Kidney epithelial cell (primary cell): ENCODE results near the gene PCSK2. TPM values are rescaled to one million over a fixed set of nuclear protein-coding genes. Genes with fewer than 3 reads are reported as not detected.

Experiments used
- DNase-seq: peaks from one replicate; pipeline ENCODE4 v3.0.0-alpha.2; 2010; ENCODE audit warnings: low read depth
- H3K27me3 ChIP-seq: 2 replicates; pipeline ENCODE4 v1.6.0; 2011; ENCODE audit warnings: low read length; ENCODE audit not compliant: control insufficient read depth, insufficient read depth
- H3K36me3 ChIP-seq: 2 replicates; pipeline ENCODE4 v1.5.1; 2011; ENCODE audit warnings: low read length; ENCODE audit not compliant: control insufficient read depth, insufficient read depth
- H3K4me3 ChIP-seq: 2 replicates; pipeline ENCODE4 v1.5.1; 2011; ENCODE audit warnings: low read depth, mild to moderate bottlenecking, control low read depth, low read length
- CTCF ChIP-seq: IDR thresholded peaks from 2 replicates; pipeline ENCODE4 v1.5.1; 2011; ENCODE audit warnings: mild to moderate bottlenecking, moderate library complexity, low read length, control low read depth, inconsistent platforms; ENCODE audit not compliant: insufficient read depth, poor library complexity, severe bottlenecking
- total RNA-seq: library from RNA; depleted of rRNA; stranded (reverse); fragments of >200 nt; gene quantifications from 2 replicates; pipeline ENCODE4 v1.2.3, GENCODE V29; 2015

Gene PCSK2
- total RNA-seq, 1 donor from 2014 or later, result 0.04 TPM

- no peaks in the 10 kb centered on the region for H3K27me3 ChIP-seq
- no peak for DNase-seq
- no peaks in the 10 kb centered on the region for H3K36me3 ChIP-seq
- TF ChIP-seq CTCF, result no peak
- no peak overlapping the region for H3K4me3 ChIP-seq
Observed at GRCh38 chr20:17377231-17377630, 150.4 kb downstream of the PCSK2 start.

- Histone ChIP-seq H3K4me3 (no peak overlapping the region), H3K27me3 (no peaks in the 10 kb centered on the region), H3K36me3 (no peaks in the 10 kb centered on the region)
- no peak for DNase-seq
- no peak for TF ChIP-seq CTCF
Observed at GRCh38 chr20:17379651-17380050, 152.8 kb downstream of the PCSK2 start.

GRCh38 chr20:17380801-17381200 lies 154.0 kb downstream of the PCSK2 start:
- TF ChIP-seq CTCF, result no peak
- H3K4me3 ChIP-seq, result no peak overlapping the region
- DNase-seq, result no peak
- no peaks in the 10 kb centered on the region for H3K36me3 ChIP-seq
- no peaks in the 10 kb centered on the region for H3K27me3 ChIP-seq

GRCh38 chr20:17381724-17382123 lies 154.9 kb downstream of the PCSK2 start:
- TF ChIP-seq CTCF, result no peak
- Histone ChIP-seq H3K27me3 (no peaks in the 10 kb centered on the region), H3K4me3 (no peak overlapping the region), H3K36me3 (no peaks in the 10 kb centered on the region)
- no peak for DNase-seq

- Histone ChIP-seq H3K36me3 (no peaks in the 10 kb centered on the region), H3K27me3 (no peaks in the 10 kb centered on the region), H3K4me3 (no peak overlapping the region)
- TF ChIP-seq CTCF, result no peak
- DNase-seq, result no peak
Observed at GRCh38 chr20:17385798-17386197, 159.0 kb downstream of the PCSK2 start.

GRCh38 chr20:17390655-17391054 lies 163.8 kb downstream of the PCSK2 start:
- Histone ChIP-seq H3K27me3 (no peaks in the 10 kb centered on the region), H3K36me3 (no peaks in the 10 kb centered on the region), H3K4me3 (no peak overlapping the region)
- no peak for DNase-seq
- TF ChIP-seq CTCF, result no peak
